Left lung (tissue), 10 donors: ENCODE measurements around the gene RNF31. TPM values are rescaled to one million over a fixed set of nuclear protein-coding genes. Genes with fewer than 3 reads are reported as not detected.

ENCODE experiments used
- ATAC-seq: fragments of 200-7000 bp; cut with Tn5 transposase; one replicate; pipeline ENCODE4 v1.9.1; 2020; ENCODE audit warnings: moderate library complexity
- DNase-seq, 4 donors: peaks; one replicate each; pipeline ENCODE4 v3.0.0-alpha.2; 2013 to 2020
- H3K27ac ChIP-seq, 2 donors: fragments of 200-600 bp; sonication (generic) in 1 of 2; one replicate each; pipeline versions ENCODE4 v1.5.0 to v1.8.0; 2020 to 2021
- H3K27me3 ChIP-seq, 2 donors: fragments of 200-600 bp; sonication (generic) in 1 of 2; one replicate each; pipeline versions ENCODE4 v1.5.0 to v1.8.0; 2020 to 2021
- H3K36me3 ChIP-seq, 2 donors: fragments of 200-600 bp; sonication (generic) in 1 of 2; one replicate each; pipeline versions ENCODE4 v1.5.0 to v1.8.0; 2020 to 2021
- H3K4me1 ChIP-seq, 2 donors: fragments of 200-600 bp; one replicate each; pipeline ENCODE4 v1.8.0; 2021
- H3K4me3 ChIP-seq, 2 donors: fragments of 200-600 bp; sonication (generic) in 1 of 2; one replicate each; pipeline versions ENCODE4 v1.5.0 to v1.8.0; 2020 to 2021; ENCODE audit warnings: mild to moderate bottlenecking in 1 of 2
- H3K9me3 ChIP-seq, 2 donors: fragments of 200-600 bp; sonication (generic) in 1 of 2; one replicate each; pipeline versions ENCODE4 v1.5.0 to v1.8.0; 2020 to 2021
- CTCF ChIP-seq, 2 donors: fragments of 200-600 bp; sonication (generic) in 1 of 2; IDR thresholded peaks; one replicate each; pipeline versions ENCODE4 v1.5.0 to v1.8.0; 2021; ENCODE audit warnings: antibody characterized with exemption in 2 of 2
- intact Hi-C, 2 donors: fragments of 100-400 bp; cut with DNase I; formaldehyde crosslinking; loops; one replicate each; pipeline versions ENCODE4 v1.11.2 to v1.14.2; 2022
- polyA plus RNA-seq, 6 donors: library from polyadenylated mRNA; unstranded; fragments of 120-200 nt; gene quantifications; one replicate each; pipeline ENCODE4 v1.2.1, GENCODE V29; 2013; ENCODE audit not compliant: insufficient read length in 6 of 6
- total RNA-seq, 2 donors: library from RNA; stranded (reverse); fragmentation: NEBNext Ultra II Directional; extraction: Animal tissue kit (Norgen Biotek cat#: 25700); gene quantifications; one replicate each; pipeline ENCODE4 v1.2.1, GENCODE V29; 2021
- donor health status: DM: no; HTN: yes; CAD: no.
- donor health status: DM: no; HTN: no; CAD: no.

The RNF31 gene
- total and polyA plus RNA-seq, 8 donors = 42.4 to 69.9 (median 54.6) TPM

- no peak overlapping the region for H3K4me3 ChIP-seq
- peak overlapping the region in 1 of 2 donors; percentile 13 for H3K27ac ChIP-seq
- H3K4me1 ChIP-seq = no peaks in the 10 kb centered on the region
- ATAC-seq (no peak), DNase-seq (peak in 1 of 4 donors; percentile 39)
- H3K36me3 ChIP-seq = peaks cover 0 to 58% of the 10 kb centered on the region in 2 donors
- no peaks in the 10 kb centered on the region for H3K27me3 ChIP-seq
- no peak for TF ChIP-seq CTCF (IDR thresholded peaks at IDR 0.05)
- H3K9me3 ChIP-seq = no peaks in the 10 kb centered on the region
- intact Hi-C loops = no loop called here
Observed at GRCh38 chr14:24123424-24124417, 23.6 kb upstream of the RNF31 start.

- peak overlapping the region in 1 of 2 donors; percentile 18 for H3K27ac ChIP-seq
- DNase-seq (no peak), ATAC-seq (no peak)
- no peaks in the 10 kb centered on the region for H3K27me3 ChIP-seq
- H3K36me3 ChIP-seq = peaks cover 0 to 26% of the 10 kb centered on the region in 2 donors
- H3K4me1 ChIP-seq = no peaks in the 10 kb centered on the region
- no peak for TF ChIP-seq CTCF (IDR thresholded peaks at IDR 0.05)
- H3K9me3 ChIP-seq = no peaks in the 10 kb centered on the region
- intact Hi-C loops = no loop called here
- no peak overlapping the region for H3K4me3 ChIP-seq
Observed at GRCh38 chr14:24126939-24127338, 20.4 kb upstream of the RNF31 start.

GRCh38 chr14:24127673-24128072 lies 19.6 kb upstream of the RNF31 start:
- no peak overlapping the region for H3K4me3 ChIP-seq
- H3K27ac ChIP-seq = no peak overlapping the region
- no peak for DNase-seq
- no peaks in the 10 kb centered on the region for H3K4me1 ChIP-seq
- intact Hi-C loops = no loop called here
- no peaks in the 10 kb centered on the region for H3K27me3 ChIP-seq
- no peak for ATAC-seq
- peaks cover 0 to 18% of the 10 kb centered on the region in 2 donors for H3K36me3 ChIP-seq
- TF ChIP-seq CTCF (IDR thresholded peaks at IDR 0.05) = no peak
- H3K9me3 ChIP-seq = no peaks in the 10 kb centered on the region

- TF ChIP-seq CTCF (IDR thresholded peaks at IDR 0.05) = no peak
- Histone ChIP-seq H3K27me3 (no peaks in the 10 kb centered on the region), H3K4me1 (no peaks in the 10 kb centered on the region), H3K4me3 (no peak overlapping the region), H3K9me3 (no peaks in the 10 kb centered on the region), H3K27ac (no peak overlapping the region), H3K36me3 (peaks cover 0 to under 1% of the 10 kb centered on the region in 2 donors)
- ATAC-seq (no peak), DNase-seq (no peak)
- intact Hi-C loops = no loop called here
Observed at GRCh38 chr14:24129410-24129998, 17.8 kb upstream of the RNF31 start.

- no peaks in the 10 kb centered on the region for H3K9me3 ChIP-seq
- DNase-seq = no peak
- TF ChIP-seq CTCF (IDR thresholded peaks at IDR 0.05) = no peak
- no peak within 1 kb of the TSS for H3K4me3 ChIP-seq
- H3K36me3 ChIP-seq = no peaks in the 10 kb centered on the region
- peaks cover 0 to 4% of the 10 kb centered on the region in 2 donors for H3K4me1 ChIP-seq
- H3K27me3 ChIP-seq = no peaks in the 10 kb centered on the region
- ATAC-seq = no peak
- intact Hi-C loops = no loop called here
- no peak within 1 kb of the TSS for H3K27ac ChIP-seq
Observed at GRCh38 chr14:24130380-24130716, 16.9 kb upstream of the RNF31 start, which contains the start of gene FITM1. Gene FITM1, plus strand, starts transcription at chr14:24130659. Its CDS starts 905 bp downstream, at chr14:24131564.
